ENCODE measurements around the gene SP5.

DNA sequence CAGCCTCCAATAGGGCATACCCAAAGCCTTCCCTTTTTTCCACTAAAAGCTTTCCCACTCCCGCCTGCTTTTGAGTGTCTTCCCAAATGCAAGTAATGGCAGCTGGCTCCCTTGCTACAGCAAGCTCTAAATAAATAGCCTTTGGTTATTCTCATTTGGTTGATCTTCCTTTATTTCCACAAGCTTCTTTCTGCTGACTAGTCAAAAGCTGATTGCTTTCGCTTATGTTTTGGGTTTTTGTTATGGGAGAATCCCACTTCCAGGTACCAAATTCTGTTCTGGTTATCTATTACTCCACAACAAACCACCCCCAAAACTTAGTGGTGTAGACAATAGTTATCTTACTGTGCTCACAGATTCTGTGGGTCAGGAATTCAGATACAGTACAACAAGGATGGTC is 22.3 kb downstream of the SP5 start:
- TF ChIP-seq CTCF (IDR thresholded peaks at IDR 0.05) (no peak), POLR2A (IDR thresholded peaks at IDR 0.05) (no peak)
